Panc1 (cell line): Measurements from ENCODE around the gene ABLIM2.

ENCODE experiments used
- POLR2AphosphoS5 ChIP-seq: IDR thresholded peaks from 2 replicates; pipeline ENCODE4 v1.6.1; 2012; ENCODE audit warnings: mild to moderate bottlenecking, low read depth, low read length, moderate library complexity
- TF ChIP-seq, protein P1 (sequence below): fragments of 450-650 bp; IDR thresholded peaks from 2 replicates; pipeline ENCODE4 v1.5.1; 2017; ENCODE audit warnings: mild to moderate bottlenecking

DNA sequence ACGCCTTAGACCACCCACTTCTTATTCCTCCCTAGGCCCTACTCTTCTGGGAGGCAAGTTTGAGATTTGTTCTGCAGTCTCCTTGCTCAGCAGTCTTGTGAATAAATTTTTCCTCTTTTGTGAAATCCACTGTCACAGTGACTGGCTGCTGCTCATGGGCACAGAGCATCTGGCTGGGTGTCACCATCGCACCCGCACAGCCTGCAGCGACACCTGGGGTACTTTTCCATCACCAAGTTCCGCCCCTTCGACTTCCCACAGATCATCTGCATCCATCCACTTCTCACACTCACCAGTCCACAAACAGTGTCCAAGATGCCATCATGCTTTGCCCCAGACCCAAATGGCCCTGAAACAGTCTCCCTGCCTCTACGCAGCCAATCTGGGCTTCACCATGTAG is 182.6 kb downstream of the ABLIM2 start:
- TF ChIP-seq, protein P1, sequence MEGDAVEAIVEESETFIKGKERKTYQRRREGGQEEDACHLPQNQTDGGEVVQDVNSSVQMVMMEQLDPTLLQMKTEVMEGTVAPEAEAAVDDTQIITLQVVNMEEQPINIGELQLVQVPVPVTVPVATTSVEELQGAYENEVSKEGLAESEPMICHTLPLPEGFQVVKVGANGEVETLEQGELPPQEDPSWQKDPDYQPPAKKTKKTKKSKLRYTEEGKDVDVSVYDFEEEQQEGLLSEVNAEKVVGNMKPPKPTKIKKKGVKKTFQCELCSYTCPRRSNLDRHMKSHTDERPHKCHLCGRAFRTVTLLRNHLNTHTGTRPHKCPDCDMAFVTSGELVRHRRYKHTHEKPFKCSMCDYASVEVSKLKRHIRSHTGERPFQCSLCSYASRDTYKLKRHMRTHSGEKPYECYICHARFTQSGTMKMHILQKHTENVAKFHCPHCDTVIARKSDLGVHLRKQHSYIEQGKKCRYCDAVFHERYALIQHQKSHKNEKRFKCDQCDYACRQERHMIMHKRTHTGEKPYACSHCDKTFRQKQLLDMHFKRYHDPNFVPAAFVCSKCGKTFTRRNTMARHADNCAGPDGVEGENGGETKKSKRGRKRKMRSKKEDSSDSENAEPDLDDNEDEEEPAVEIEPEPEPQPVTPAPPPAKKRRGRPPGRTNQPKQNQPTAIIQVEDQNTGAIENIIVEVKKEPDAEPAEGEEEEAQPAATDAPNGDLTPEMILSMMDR = no peak
- no peak for TF ChIP-seq POLR2AphosphoS5
